Activated CD4-positive, alpha-beta T cell treated with anti-CD3 and anti-CD28 coated beads for 1 hour (primary cell): ENCODE measurements around the gene LRRTM3.

Experiments used
- DNase-seq: peaks from one replicate; pipeline ENCODE4 v3.0.0-alpha.2; 2020

The LRRTM3 gene

GRCh38 chr10:66925896-66926715 is at the start of gene LRRTM3:
Gene LRRTM3 (plus strand): TSS chr10:66926036.
- no peak for DNase-seq

- DNase-seq, result no peak
These were observed 48.5 kb upstream of the LRRTM3 start for GRCh38 chr10:66877361-66877760.

- no peak for DNase-seq
These were observed 45.5 kb upstream of the LRRTM3 start for GRCh38 chr10:66880292-66880691.

- DNase-seq, result no peak
These were observed 45.0 kb upstream of the LRRTM3 start for GRCh38 chr10:66880826-66881225.

- DNase-seq, result no peak
These were observed 44.0 kb upstream of the LRRTM3 start for GRCh38 chr10:66881814-66882213.

GRCh38 chr10:66882271-66882670 is 43.6 kb upstream of the LRRTM3 start:
- DNase-seq, result no peak

- DNase-seq, result no peak
These were observed 39.0 kb upstream of the LRRTM3 start for GRCh38 chr10:66886848-66887247.

GRCh38 chr10:66888237-66888636 is 37.6 kb upstream of the LRRTM3 start:
- DNase-seq, result no peak

- no peak for DNase-seq
These were observed 33.0 kb upstream of the LRRTM3 start for GRCh38 chr10:66892871-66893270.

- DNase-seq, result no peak
These were observed 15.2 kb upstream of the LRRTM3 start for GRCh38 chr10:66910671-66911070.

GRCh38 chr10:66916030-66916429 is 9.8 kb upstream of the LRRTM3 start:
- no peak for DNase-seq

- DNase-seq, result no peak
These were observed 8.7 kb upstream of the LRRTM3 start for GRCh38 chr10:66917104-66917503.

- no peak for DNase-seq
These were observed 6.6 kb upstream of the LRRTM3 start for GRCh38 chr10:66919248-66919647.

- DNase-seq, result no peak
These were observed 1.0 kb upstream of the LRRTM3 start for GRCh38 chr10:66924674-66925345.

GRCh38 chr10:66925373-66925772 is 463 bp upstream of the LRRTM3 start:
- no peak for DNase-seq

GRCh38 chr10:66926841-66927240 is 1.0 kb downstream of the LRRTM3 start:
- DNase-seq, result no peak

GRCh38 chr10:66927251-66927935 is 1.6 kb downstream of the LRRTM3 start:
- DNase-seq, result no peak

- no peak for DNase-seq
These were observed 2.3 kb downstream of the LRRTM3 start for GRCh38 chr10:66927971-66928770.

GRCh38 chr10:66928776-66929175 is 2.9 kb downstream of the LRRTM3 start:
- DNase-seq, result no peak

GRCh38 chr10:66929375-66929774 is 3.5 kb downstream of the LRRTM3 start:
- no peak for DNase-seq

- no peak for DNase-seq
These were observed 5.6 kb downstream of the LRRTM3 start for GRCh38 chr10:66931340-66931948.

GRCh38 chr10:66931949-66932343 is 6.1 kb downstream of the LRRTM3 start:
- DNase-seq, result no peak

- no peak for DNase-seq
These were observed 8.9 kb downstream of the LRRTM3 start for GRCh38 chr10:66934711-66935110.
